T-helper 1 cell treated with Interleukin-12 subunit alpha and Interleukin-12 subunit beta and Interleukin-4 antibody, amounts not matched to agents 30 μg/mL and 1 μg/mL, for 36 hours (primary cell): ENCODE measurements around the gene EMC10.

Source experiments
- H3K27ac Mint-ChIP-seq: one replicate; pipeline ENCODE4 v1.8.0; 2021; ENCODE audit warnings: mild to moderate bottlenecking, mixed read lengths
- H3K27me3 Mint-ChIP-seq: one replicate; pipeline ENCODE4 v1.8.0; 2021; ENCODE audit warnings: low read depth, mixed read lengths
- H3K36me3 Mint-ChIP-seq: one replicate; pipeline ENCODE4 v1.8.0; 2021; ENCODE audit warnings: low read depth, mixed read lengths
- H3K4me1 Mint-ChIP-seq: one replicate; pipeline ENCODE4 v1.8.0; 2021; ENCODE audit warnings: low read depth, mixed read lengths
- H3K4me3 Mint-ChIP-seq: one replicate; pipeline ENCODE4 v1.8.0; 2021; ENCODE audit warnings: mild to moderate bottlenecking, moderate library complexity, mixed read lengths
- H3K9me3 Mint-ChIP-seq: one replicate; pipeline ENCODE4 v1.8.0; 2021; ENCODE audit warnings: mixed read lengths

The EMC10 gene

DNA sequence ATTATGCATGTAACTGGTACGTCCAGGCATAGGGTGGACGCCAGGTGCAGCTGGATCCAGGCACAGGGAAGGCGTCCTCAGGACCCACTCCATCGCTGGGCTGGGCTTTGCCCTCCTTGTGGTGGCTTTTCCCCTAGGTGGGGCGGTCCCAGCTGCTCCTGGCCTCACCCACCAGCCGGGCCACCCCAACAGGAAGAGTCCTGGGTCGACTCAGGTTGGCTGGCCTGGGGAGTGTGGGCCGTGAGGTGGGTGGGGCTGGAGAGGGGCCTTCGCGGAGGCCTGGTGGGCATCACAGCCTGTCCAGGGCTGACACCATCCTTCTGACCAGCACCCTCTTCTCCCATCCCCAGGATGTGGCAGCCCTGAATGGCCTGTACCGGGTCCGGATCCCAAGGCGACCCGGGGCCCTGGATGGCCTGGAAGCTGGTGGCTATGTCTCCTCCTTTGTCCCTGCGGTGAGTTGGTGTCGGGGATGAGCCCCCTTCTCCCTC is 3.5 kb downstream of the EMC10 start:
- H3K4me3 Mint-ChIP-seq: no peak overlapping the region
- H3K27ac Mint-ChIP-seq: no peak overlapping the region
- H3K36me3 Mint-ChIP-seq: peaks cover 21% of the 10 kb centered on the region
- no peaks in the 10 kb centered on the region for H3K9me3 Mint-ChIP-seq
- H3K27me3 Mint-ChIP-seq: no peaks in the 10 kb centered on the region
- peaks cover 15% of the 10 kb centered on the region for H3K4me1 Mint-ChIP-seq

DNA sequence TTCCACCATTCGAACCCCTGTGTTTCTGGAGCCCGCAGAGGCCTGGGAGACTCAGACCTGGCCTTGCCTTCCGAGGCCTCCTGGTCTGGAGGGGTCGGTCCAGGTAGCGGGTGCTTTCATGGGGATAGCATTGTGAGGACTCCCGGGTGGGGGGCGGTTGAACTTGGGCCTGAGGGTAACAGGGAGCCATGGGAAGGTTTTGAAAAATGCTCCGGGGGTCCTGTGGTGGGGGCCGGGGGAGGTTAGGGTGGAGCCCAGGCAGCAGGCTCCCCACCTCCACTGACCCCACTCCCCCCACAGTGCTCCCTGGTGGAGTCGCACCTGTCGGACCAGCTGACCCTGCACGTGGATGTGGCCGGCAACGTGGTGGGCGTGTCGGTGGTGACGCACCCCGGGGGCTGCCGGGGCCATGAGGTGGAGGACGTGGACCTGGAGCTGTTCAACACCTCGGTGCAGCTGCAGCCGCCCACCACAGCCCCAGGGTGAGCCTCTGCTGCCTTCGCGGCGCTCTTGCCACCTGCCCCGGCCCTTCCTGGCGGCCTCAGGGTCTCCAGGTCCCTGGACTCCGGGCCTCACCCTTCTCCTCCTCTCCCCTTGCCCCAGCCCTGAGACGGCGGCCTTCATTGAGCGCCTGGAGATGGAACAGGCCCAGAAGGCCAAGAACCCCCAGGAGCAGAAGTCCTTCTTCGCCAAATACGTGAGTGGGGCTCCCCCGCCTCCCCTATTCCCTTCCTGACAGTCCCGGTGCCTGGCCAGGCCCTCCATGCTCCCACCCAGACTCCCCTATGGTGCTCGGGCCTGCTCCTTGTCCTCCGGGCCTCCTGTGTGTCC is 4.2 kb downstream of the EMC10 start:
- Mint-ChIP-seq H3K27ac (no peak overlapping the region), H3K27me3 (no peaks in the 10 kb centered on the region), H3K36me3 (peaks cover 28% of the 10 kb centered on the region), H3K4me1 (peaks cover 15% of the 10 kb centered on the region), H3K4me3 (no peak overlapping the region), H3K9me3 (no peaks in the 10 kb centered on the region)

DNA sequence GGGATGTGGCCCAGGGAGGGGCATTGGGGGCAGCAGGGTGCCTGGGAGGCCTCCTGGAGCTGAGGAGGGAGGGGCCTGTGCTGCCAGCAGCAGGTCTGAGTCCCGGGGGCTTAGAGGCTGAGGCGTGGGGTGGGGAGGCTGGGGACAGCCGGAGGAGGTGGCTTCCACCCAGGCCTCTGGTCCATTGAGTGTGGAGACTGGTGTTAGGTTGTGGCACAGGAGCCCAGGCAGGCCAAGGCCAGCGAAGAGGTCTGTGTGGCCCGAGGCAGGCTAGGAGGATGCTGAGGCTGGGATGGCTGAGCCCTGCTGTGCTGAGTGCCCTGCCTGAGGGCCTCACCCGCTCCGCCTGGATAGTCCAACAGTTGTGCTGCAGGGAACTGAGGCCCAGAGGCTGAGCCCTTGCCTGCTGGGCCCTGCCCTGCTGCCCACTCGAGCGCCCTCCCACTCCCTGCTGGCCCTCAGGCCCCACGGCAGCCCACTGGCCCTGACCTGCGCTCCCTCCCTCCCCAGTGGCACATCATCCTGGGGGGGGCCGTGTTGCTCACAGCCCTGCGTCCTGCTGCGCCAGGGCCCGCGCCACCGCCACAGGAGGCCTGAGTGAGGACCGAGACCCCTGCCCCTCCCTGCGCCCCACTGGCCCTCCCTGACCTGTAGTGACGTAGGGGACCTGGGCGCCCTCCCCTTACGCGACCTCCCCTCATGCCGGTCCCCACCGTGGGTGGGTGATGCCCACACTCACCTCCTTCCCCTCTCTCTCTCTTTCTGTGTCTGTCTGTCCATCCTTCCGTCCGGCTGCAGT is 5.2 kb downstream of the EMC10 start:
- no peaks in the 10 kb centered on the region for H3K27me3 Mint-ChIP-seq
- H3K4me1 Mint-ChIP-seq: peaks cover 15% of the 10 kb centered on the region
- no peak overlapping the region for H3K27ac Mint-ChIP-seq
- no peaks in the 10 kb centered on the region for H3K9me3 Mint-ChIP-seq
- no peak overlapping the region for H3K4me3 Mint-ChIP-seq
- H3K36me3 Mint-ChIP-seq: peaks cover 32% of the 10 kb centered on the region

DNA sequence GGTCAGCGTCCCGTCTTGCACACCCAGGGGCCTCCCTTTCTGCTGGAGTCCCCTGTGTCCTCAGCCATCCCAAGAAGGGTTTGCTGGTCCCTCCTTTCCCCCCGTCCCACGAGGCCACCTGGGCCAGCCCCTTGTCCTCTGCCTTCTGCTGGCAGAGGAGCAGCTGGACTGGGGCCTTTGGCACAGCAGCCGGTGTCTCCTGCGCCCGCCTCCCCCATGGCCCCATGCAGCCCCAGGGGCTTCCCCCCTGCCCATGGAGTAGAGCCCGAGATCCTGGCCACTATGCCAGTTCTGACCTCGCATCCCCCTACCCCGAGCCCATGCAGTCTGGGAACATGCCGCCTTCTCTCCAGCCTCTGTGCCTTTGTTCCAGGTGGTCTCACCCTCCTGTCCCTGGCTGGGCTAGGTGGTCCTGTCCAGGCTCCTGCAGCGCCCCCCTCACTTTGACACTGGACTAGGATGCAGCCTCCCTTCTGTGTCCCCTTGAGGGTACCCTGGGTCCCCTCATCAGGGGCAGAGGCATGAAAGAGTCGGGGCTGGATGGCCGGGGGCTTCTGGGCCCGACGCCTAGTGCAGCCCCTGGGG is 6.1 kb downstream of the EMC10 start:
- H3K9me3 Mint-ChIP-seq: no peaks in the 10 kb centered on the region
- H3K4me3 Mint-ChIP-seq: no peak overlapping the region
- H3K4me1 Mint-ChIP-seq: peaks cover 9% of the 10 kb centered on the region
- H3K27ac Mint-ChIP-seq: no peak overlapping the region
- H3K36me3 Mint-ChIP-seq: peaks cover 31% of the 10 kb centered on the region
- H3K27me3 Mint-ChIP-seq: no peaks in the 10 kb centered on the region

DNA sequence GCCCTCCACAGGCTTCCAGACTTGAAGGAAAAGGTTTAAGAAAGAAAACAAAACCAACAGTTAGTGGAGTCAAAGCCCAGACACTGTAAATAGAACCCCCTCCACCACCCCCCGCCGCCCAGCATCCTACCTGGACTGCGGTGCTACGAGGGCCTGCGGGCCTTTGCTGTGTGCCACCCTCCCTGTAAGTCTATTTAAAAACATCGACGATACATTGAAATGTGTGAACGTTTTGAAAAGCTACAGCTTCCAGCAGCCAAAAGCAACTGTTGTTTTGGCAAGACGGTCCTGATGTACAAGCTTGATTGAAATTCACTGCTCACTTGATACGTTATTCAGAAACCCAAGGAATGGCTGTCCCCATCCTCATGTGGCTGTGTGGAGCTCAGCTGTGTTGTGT is 6.6 kb downstream of the EMC10 start:
- no peaks in the 10 kb centered on the region for H3K9me3 Mint-ChIP-seq
- H3K27me3 Mint-ChIP-seq: no peaks in the 10 kb centered on the region
- H3K4me1 Mint-ChIP-seq: peaks cover 4% of the 10 kb centered on the region
- no peak overlapping the region for H3K27ac Mint-ChIP-seq
- peaks cover 27% of the 10 kb centered on the region for H3K36me3 Mint-ChIP-seq
- H3K4me3 Mint-ChIP-seq: no peak overlapping the region

DNA sequence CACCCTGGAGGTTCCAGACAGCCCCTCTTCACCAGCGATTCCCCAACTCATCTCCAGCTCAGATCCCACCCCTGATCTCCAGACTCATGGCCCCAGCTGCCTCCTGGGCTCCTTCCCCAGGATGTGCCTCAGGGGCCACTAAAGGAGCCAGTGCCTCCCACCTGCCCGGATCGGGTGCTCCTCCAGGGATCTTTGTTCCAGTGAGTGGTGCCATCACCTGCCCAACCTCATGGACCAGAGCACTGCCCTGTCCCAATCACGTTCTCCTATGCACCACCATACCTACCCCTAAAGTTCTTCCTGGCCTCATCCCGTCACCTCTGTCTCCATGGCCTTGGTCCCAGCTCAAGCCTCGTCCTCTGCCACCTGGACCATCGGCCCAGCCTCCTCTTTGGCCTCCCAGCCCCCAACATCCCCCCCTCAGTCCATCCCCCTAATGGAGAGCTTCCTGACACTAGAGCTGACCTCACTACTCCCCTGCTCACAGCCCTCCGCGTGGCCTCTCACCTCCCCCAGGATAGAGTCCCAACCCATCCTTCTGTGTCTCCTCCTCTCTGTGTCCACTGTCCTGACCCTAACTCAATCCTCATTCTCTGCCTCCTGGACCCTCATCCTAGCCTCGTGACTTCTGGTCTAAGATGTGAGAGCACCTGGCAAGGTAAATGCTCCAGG is 9.1 kb downstream of the EMC10 start:
- H3K4me3 Mint-ChIP-seq: no peak overlapping the region
- H3K36me3 Mint-ChIP-seq: peaks cover 28% of the 10 kb centered on the region
- no peaks in the 10 kb centered on the region for H3K27me3 Mint-ChIP-seq
- H3K27ac Mint-ChIP-seq: no peak overlapping the region
- H3K9me3 Mint-ChIP-seq: no peaks in the 10 kb centered on the region
- H3K4me1 Mint-ChIP-seq: peaks cover 3% of the 10 kb centered on the region

DNA sequence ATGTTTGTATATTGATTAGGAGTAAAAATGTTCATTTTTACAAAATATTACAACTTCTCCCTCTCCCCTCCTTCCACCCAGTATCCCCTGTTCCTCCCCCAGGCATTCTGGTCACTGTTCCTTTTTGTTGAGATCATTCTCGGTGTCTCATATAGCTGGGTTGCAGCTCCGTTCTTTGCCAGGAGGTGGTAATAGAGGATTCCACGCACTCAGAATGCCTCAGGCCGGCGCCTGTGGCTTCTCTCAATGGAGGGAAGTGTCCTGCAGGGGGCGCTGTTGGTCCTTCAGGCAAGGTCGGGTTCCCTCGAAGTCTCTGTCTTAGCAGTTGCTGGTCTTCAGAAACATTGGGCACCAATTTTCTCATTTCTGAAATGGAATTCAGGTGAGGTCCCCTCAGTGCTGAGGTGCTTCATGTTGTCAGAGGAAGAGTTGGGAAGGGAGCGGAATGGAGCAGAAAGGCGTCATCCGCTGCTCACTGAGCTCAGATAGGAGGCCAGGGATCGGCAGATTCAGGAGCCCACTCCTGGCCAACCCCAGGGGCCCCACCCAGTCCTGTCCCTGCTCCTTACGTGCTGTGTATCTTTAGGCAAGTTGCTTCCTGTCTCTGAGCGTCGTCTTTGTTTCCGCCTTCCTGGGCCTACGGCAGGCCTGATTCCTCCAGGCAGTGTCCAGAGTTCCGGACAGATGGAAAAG is 10.7 kb downstream of the EMC10 start:
- peaks cover 26% of the 10 kb centered on the region for H3K36me3 Mint-ChIP-seq

DNA sequence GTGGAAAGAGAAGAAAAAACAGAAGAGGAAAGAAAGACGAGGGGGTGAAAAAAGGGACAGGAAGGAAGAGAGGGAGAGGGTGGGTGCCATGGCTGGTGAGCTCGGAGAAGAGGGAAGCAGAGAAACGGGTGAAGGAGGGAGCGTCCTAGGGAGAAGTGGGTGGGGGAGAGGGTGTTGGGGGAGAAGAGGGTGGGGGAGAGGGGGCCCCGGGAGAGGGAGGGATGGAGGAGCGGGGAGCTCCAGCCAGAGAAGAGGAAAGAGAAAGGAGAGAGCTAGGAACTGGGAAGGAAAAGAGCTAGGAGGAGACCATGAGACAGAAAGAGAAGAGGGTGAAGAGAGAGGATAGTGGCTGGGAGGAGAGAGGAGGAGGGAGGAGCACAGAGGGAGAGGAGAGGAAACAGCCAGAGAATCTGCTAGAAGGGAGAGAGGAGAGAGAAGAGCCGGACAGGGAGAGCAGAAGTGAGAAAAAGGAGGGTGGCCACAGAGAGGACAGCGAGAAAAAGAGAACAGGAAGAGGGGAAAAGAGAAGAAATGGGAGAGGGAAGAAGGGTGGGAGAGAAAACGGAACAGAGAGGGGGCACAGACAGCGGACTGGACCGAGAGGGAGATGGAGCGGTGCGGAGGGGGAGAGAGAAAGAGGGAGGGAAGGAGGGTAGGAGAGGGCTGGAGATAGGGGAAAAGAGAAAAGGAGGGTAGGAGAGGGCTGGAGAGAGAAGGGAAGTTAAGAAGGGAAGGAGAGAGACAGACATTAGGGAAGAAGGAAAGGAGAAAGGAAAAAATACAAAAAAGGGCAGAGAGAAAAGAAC is 12.3 kb downstream of the EMC10 start:
- no peaks in the 10 kb centered on the region for H3K9me3 Mint-ChIP-seq
- H3K4me1 Mint-ChIP-seq: peaks cover 12% of the 10 kb centered on the region
- peaks cover 20% of the 10 kb centered on the region for H3K36me3 Mint-ChIP-seq
- H3K4me3 Mint-ChIP-seq: no peak overlapping the region
- H3K27me3 Mint-ChIP-seq: peaks cover 7% of the 10 kb centered on the region
- no peak overlapping the region for H3K27ac Mint-ChIP-seq

More for the DNA sequence above, 10.7 kb downstream of the EMC10 start:
- peaks cover 7% of the 10 kb centered on the region for H3K27me3 Mint-ChIP-seq
- H3K4me3 Mint-ChIP-seq: no peak overlapping the region
- peaks cover 8% of the 10 kb centered on the region for H3K4me1 Mint-ChIP-seq
- no peaks in the 10 kb centered on the region for H3K9me3 Mint-ChIP-seq
- no peak overlapping the region for H3K27ac Mint-ChIP-seq

DNA sequence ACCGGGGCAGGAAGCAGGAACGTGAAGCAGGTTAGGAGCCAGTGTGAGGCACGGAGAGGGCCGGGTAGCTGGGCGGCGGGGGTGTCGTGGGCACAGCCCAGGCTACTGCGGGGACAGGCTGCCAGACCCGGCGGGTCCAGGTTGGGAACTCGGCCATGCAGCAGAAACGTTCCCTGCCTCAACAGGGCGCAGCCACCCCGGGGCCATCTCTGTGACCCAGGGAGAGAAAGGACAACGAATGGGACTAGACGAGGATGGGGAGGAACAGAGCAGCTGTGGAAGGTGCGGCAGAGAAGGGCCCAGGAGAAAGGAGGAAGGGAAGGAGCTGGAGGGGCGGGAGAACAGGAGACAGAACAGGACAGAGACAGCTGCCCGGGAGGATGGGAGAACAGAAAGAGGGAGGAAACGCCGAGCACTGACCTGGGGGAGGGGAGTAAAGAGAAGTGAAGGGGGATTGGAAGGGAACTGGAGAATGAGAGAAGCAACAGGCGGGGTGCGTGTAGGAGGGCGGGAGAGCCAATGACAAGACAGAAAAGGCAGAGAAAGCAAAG is 13.2 kb downstream of the EMC10 start:
- Mint-ChIP-seq H3K27me3 (peaks cover 7% of the 10 kb centered on the region), H3K27ac (no peak overlapping the region), H3K4me3 (no peak overlapping the region)

DNA sequence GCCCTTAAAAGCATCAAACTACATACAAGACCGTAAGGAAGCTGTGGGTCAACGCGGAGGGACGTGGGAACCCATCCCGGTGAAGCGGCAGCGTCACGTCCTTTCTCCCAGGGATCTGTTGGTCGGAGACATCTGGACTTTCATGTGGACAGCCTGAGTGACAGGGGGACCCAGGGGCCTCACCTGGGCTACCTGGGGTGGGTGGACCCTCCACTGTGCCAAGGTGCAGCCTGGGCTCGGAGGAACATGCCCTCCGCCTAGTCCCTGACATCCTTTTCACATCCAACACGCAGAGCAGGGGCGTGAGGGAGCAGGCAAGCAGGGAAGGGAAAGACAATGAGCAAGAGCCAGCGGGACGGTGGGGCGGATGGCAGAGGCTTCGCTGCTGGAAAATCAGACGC is 14.1 kb downstream of the EMC10 start:
- Mint-ChIP-seq H3K27ac (no peak overlapping the region), H3K27me3 (peaks cover 7% of the 10 kb centered on the region), H3K4me3 (no peak overlapping the region), H3K36me3 (peaks cover 13% of the 10 kb centered on the region), H3K9me3 (no peaks in the 10 kb centered on the region), H3K4me1 (peaks cover 12% of the 10 kb centered on the region)

More for the DNA sequence above, 13.2 kb downstream of the EMC10 start:
- Mint-ChIP-seq H3K36me3 (peaks cover 20% of the 10 kb centered on the region), H3K4me1 (peaks cover 12% of the 10 kb centered on the region), H3K9me3 (no peaks in the 10 kb centered on the region)

DNA sequence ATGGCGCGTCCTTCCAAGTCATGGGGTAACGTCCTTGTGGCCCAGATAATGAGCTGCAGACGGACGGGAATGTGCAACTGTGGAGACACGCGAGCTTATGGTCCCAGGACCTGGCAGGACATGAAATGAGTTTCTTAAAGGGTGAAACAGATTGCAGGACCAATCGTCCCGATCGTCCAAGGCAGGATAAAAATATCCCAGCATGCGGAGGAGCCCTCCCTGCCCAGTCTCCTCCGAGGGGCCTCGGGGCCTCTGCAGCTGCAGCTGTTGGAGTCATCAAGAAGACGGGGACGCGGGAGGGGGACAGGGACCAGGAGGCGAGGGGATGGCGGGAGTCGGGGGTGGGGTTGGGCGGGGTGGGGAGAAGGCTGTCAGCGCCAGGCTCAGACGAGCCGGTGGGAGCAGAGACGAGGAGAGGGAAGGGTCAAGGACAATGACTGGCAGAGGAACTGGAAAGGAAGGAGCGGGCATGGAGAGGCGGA is 14.7 kb downstream of the EMC10 start:
- Mint-ChIP-seq H3K9me3 (no peaks in the 10 kb centered on the region), H3K4me1 (peaks cover 12% of the 10 kb centered on the region), H3K27me3 (peaks cover 7% of the 10 kb centered on the region), H3K4me3 (no peak overlapping the region), H3K27ac (no peak overlapping the region), H3K36me3 (peaks cover 8% of the 10 kb centered on the region)

DNA sequence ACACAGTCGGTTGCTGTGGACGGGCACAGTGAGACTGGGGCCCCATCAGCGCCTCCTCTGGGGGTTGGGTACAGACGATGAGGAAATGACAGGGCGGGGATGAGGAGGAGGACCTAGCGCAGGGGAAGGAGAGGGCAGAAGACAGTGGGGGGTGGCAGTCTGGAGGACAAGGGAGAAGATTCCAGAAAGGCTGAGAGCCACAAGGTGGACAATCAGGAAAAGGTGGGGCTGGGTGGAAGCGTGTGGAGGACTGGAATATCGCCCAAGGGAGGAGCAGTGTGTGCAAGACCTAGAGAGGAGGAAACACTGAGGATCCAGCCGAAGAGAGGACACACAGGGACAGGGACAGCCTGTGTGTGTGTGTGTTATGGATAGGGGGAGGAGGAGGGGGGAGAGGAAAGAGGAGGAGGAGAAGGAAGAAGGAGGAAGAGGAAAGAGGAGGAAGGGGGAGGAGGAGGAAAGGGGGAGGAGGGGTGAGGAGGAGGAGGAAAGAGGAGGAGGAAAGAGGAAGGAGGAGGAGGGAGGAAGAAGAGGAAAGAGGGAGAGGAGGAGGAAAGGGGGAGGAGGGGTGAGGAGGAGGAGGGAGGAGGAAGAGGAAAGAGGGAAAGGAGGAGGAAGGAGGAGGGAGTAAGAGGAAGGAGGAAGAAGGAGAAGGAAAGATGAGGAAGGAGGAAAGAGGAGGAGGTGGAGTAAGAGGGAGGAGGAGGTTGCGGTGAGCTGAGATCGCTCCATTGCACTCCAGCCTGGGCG is 16.2 kb downstream of the EMC10 start:
- Mint-ChIP-seq H3K4me3 (peak overlapping the region; percentile 39), H3K4me1 (peaks cover 12% of the 10 kb centered on the region), H3K27ac (peak overlapping the region; percentile 58), H3K36me3 (peaks cover 4% of the 10 kb centered on the region), H3K9me3 (no peaks in the 10 kb centered on the region), H3K27me3 (peaks cover 7% of the 10 kb centered on the region)
